Heart left ventricle (tissue), 13 donors: Measurements from ENCODE around the gene SNX25.

ENCODE experiments used
- POLR2A ChIP-seq, 2 donors: fragments of 450-650 bp; IDR thresholded peaks; one replicate each; pipeline ENCODE4 v1.6.1; 2017; ENCODE audit warnings: antibody characterized with exemption in 2 of 2, mild to moderate bottlenecking in 2 of 2, moderate library complexity in 2 of 2
- TF ChIP-seq, protein P1 (sequence below), 12 donors: fragments of 200-600 bp; sonication (generic) in 4 of 12; IDR thresholded peaks; one replicate each; pipeline versions ENCODE4 v1.5.0 to v1.8.0; 2018 to 2022; ENCODE audit warnings: antibody characterized with exemption in 12 of 12, mild to moderate bottlenecking in 5 of 12
- donor health status: ischemic (EF 13 %, LVEDD 7.1; RV severe dilation, severe dysfunction).
- donor health status: DM: no; HTN: yes; CAD: no.
- donor health status: DM: no; HTN: no; CAD: no.
- donor health status: ischemic (EF 25% LVEDD 6.9; RV normal size, moderate dysfunction).
- donor health status: ischemic (EF 25% LVEDD 5.7; RV mildly dilated, moderate dysfunction).
- donor health status: ischemic (EF 35%, LVEDD 5.7; RV mildly dilated, moderate dysfunction).
- donor health status: nonischemic (EF 11% LVEDD 7.7; RV severe dilation, severe dysfunction).
- donor health status: DM: yes; HTN: yes; CAD: no.
- donor health status: PGD.
- donor health status: ischemic (EF 29% LVEDD 5.4; RV normal size, mild dysfunction).
- donor health status: nonischemic (EF 23%, LVEDD 6.1; RV moderate dilation, normal function).

DNA sequence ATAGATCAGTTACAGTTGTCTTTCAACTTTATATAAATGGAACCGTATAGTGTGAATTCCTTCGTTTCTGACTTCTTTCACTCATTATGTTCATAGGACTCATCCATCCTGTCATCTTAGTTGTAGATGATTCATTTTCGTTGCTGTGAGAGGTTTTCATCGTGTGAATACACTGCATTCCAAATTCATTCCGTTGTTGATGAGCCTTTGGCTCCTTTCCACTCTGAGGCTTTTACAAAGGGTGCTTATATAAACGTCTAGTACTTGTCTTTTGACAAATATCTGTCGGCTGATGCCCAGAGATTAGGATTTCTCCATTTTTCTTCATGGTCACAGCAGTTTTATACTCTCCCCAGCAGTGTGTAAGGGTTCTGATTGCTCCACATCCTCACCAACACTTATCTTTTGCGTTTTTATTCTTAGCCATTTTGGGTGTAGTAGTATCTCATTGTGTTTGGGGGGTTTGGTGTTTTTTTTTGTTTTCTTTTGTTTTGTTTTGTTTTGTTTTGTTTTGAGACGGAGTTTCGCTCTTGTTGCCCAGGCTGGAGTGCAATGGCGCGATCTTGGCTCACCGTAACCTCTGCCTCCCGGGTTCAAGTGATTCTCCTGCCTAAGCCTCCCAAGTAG, 137.7 kb downstream of the SNX25 start:
- no peak for TF ChIP-seq POLR2A (IDR thresholded peaks at IDR 0.05)
- TF ChIP-seq, protein P1, sequence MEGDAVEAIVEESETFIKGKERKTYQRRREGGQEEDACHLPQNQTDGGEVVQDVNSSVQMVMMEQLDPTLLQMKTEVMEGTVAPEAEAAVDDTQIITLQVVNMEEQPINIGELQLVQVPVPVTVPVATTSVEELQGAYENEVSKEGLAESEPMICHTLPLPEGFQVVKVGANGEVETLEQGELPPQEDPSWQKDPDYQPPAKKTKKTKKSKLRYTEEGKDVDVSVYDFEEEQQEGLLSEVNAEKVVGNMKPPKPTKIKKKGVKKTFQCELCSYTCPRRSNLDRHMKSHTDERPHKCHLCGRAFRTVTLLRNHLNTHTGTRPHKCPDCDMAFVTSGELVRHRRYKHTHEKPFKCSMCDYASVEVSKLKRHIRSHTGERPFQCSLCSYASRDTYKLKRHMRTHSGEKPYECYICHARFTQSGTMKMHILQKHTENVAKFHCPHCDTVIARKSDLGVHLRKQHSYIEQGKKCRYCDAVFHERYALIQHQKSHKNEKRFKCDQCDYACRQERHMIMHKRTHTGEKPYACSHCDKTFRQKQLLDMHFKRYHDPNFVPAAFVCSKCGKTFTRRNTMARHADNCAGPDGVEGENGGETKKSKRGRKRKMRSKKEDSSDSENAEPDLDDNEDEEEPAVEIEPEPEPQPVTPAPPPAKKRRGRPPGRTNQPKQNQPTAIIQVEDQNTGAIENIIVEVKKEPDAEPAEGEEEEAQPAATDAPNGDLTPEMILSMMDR (IDR thresholded peaks at IDR 0.05): no peak
